Thymus (tissue), 11 donors: ENCODE measurements around the gene RABGAP1L. TPM values are rescaled to one million over a fixed set of nuclear protein-coding genes. Genes with fewer than 3 reads are reported as not detected.

Experiments
- DNase-seq, 9 donors: peaks; one replicate each; pipeline ENCODE4 v3.0.0-alpha.2; 2013; ENCODE audit warnings: low spot score in 9 of 9, low read depth in 6 of 9, missing footprints in 1 of 9
- H3K27ac ChIP-seq, 2 donors: one replicate each; pipeline ENCODE4 v1.5.1; 2013; ENCODE audit warnings: control low read depth in 1 of 2, low read depth in 1 of 2, low read length in 1 of 2, mild to moderate bottlenecking in 1 of 2, moderate library complexity in 1 of 2
- H3K27me3 ChIP-seq, 2 donors: one replicate each; pipeline ENCODE4 v1.5.1; 2013; ENCODE audit warnings: low read length in 1 of 2; ENCODE audit not compliant: control insufficient read depth in 2 of 2, insufficient read depth in 1 of 2
- H3K36me3 ChIP-seq, 2 donors: one replicate each; pipeline ENCODE4 v1.5.1; 2013; ENCODE audit warnings: low read length in 1 of 2, mild to moderate bottlenecking in 1 of 2, moderate library complexity in 1 of 2; ENCODE audit not compliant: control insufficient read depth in 2 of 2, insufficient read depth in 2 of 2
- H3K4me1 ChIP-seq, 2 donors: one replicate each; pipeline ENCODE4 v1.5.1; 2013; ENCODE audit warnings: low read length in 2 of 2; ENCODE audit not compliant: control insufficient read depth in 2 of 2, insufficient read depth in 2 of 2
- H3K4me3 ChIP-seq, 2 donors: one replicate each; pipeline ENCODE4 v1.5.1; 2013; ENCODE audit warnings: low read length in 2 of 2, control low read depth in 1 of 2, mild to moderate bottlenecking in 1 of 2
- H3K9me3 ChIP-seq, 2 donors: one replicate each; pipeline ENCODE4 v1.5.1; 2013; ENCODE audit warnings: low read length in 1 of 2, mild to moderate bottlenecking in 1 of 2; ENCODE audit not compliant: control insufficient read depth in 2 of 2, insufficient read depth in 1 of 2
- WGBS: extraction: QIAGEN DNeasy Blood & Tissue Kit; methylation state at CpG from one replicate; pipeline ENCODE4 v1.1.7; 2013; 5-methylcytosine and 5-hydroxymethylcytosine counted together
- polyA plus RNA-seq: library from polyadenylated mRNA; stranded (reverse); fragments of 200-250 nt; gene quantifications from one replicate; pipeline ENCODE4 v1.2.3, GENCODE V29; 2013
- total RNA-seq: library from RNA; stranded (reverse); fragments of 120-200 nt; gene quantifications from one replicate; pipeline ENCODE4 v1.2.4, GENCODE V29; 2013
- donor health status: healthy.

The RABGAP1L gene
- total and polyA plus RNA-seq, 2 donors: 30.6 to 37.4 TPM

DNA sequence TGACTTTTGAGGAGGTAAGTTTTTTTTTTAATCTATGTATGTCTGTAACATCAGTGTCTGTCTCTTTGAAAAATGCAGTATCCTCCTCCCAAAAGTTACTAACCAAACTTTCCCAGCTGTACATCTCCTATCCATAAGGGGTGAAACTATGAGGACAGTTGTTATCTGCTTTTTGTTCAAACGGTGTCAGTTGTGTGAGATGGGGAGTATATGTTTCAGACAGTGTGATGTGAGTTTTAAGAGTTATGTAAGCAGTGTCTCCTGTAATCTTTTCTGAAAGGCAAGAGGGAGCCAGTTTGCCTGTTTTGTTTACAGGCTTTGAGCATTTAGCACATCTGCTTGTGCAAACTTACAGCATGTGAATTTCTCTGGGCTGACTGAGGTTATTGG is 805.6 kb downstream of the RABGAP1L start:
- no peaks in the 10 kb centered on the region for H3K9me3 ChIP-seq
- H3K4me3 ChIP-seq: no peak overlapping the region
- H3K27ac ChIP-seq: peak overlapping the region; percentile 32 to 80
- H3K4me1 ChIP-seq: peaks cover 16 to 33% of the 10 kb centered on the region in 2 donors
- WGBS: 60% methylated on average over 1 of the region's 1 CpG
- H3K27me3 ChIP-seq: no peaks in the 10 kb centered on the region
- DNase-seq: peak in 3 of 9 donors; percentile 29 to 68 (median 36)
- H3K36me3 ChIP-seq: no peaks in the 10 kb centered on the region

- Histone ChIP-seq H3K27ac (peak overlapping the region; percentile 32 to 80), H3K36me3 (no peaks in the 10 kb centered on the region), H3K4me3 (peak overlapping the region in 1 of 2 donors; percentile 2), H3K9me3 (no peaks in the 10 kb centered on the region), H3K27me3 (no peaks in the 10 kb centered on the region), H3K4me1 (peaks cover 16 to 33% of the 10 kb centered on the region in 2 donors)
- peak in 1 of 9 donors; percentile 60 for DNase-seq
- 48% methylated on average over 3 of the region's 3 CpGs for WGBS
Measured at GRCh38 chr1:174965362-174966007, 806.2 kb downstream of the RABGAP1L start.

- 90% methylated on average over 1 of the region's 1 CpG for WGBS
- H3K27ac ChIP-seq: peak overlapping the region in 1 of 2 donors; percentile 80
- H3K9me3 ChIP-seq: no peaks in the 10 kb centered on the region
- no peak overlapping the region for H3K4me3 ChIP-seq
- peaks cover 16 to 33% of the 10 kb centered on the region in 2 donors for H3K4me1 ChIP-seq
- DNase-seq: no peak
- H3K27me3 ChIP-seq: no peaks in the 10 kb centered on the region
- no peaks in the 10 kb centered on the region for H3K36me3 ChIP-seq
Measured at GRCh38 chr1:174966008-174966572, 806.8 kb downstream of the RABGAP1L start.

DNA sequence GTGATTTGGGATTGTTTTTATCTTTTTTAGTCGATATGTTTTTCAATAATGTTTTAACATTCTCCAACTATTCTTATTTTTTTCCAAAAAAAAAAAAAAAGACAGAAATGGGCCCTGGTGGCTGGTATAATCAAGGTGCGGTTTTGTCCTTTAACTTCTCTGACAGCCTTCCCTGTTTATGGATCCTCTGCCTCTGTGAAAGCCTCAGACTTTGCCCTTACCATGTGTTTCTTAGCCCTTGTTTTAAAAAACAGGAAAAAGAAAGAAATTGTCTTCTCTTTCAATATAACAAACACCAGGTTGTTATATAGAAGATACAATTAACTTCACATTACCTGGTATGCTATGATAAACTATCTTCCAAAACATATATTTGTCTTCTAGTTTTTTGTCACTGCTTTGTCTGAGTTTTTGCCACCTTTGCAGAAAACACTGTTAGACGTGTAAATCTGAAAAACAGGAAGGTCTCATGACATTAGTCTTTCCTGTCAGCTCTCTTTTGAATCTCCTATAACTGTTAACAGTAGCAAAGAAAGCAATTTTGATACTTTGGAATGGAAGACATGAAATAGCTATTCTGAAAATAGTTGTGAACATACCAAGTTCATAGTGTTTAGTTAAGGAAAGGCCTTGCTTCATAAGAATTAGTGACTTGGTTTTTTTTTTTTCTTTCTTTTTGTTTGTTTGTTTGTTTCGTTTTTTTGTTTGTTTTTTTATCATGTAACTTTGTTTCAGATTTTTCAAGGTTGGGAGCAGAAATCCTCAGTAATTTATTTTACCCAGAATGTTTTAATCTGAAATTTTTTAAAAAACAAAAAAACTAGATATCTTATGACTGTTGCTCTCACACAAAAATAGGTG is 808.8 kb downstream of the RABGAP1L start:
- WGBS: 60% methylated on average over 4 of the region's 4 CpGs
- Histone ChIP-seq H3K4me3 (no peak overlapping the region), H3K27me3 (no peaks in the 10 kb centered on the region), H3K9me3 (no peaks in the 10 kb centered on the region), H3K36me3 (no peaks in the 10 kb centered on the region), H3K4me1 (peaks cover 16 to 40% of the 10 kb centered on the region in 2 donors), H3K27ac (peak overlapping the region; percentile 53 to 78)
- peak in 1 of 9 donors; percentile 63 for DNase-seq

DNA sequence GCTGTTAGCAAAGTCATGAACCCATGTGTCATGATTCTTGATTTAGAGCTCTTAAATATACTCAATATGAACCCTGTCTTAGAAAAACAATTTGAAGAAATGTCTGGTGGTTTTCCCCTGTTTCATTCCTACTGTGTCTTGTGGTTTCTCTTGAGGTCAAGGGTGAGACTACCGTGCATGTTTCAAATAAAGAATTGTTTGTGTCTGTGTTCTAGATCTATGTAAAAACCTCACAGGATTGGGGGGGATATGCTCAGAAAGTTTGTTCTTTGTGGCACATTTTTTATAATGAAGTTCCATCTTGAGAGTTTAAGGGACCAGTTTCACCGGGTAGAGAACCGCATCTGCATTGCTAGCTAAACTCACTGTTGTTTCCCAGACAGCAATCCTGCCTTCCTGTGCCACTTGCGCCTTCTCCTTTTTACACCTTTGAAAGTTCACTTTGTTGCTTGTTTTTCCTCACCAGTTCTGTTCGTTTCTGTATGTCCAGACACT is 809.5 kb downstream of the RABGAP1L start:
- DNase-seq: peak in 8 of 9 donors; percentile 45 to 92 (median 72)

GRCh38 chr1:174969977-174970376 is 810.7 kb downstream of the RABGAP1L start:
- H3K27ac ChIP-seq: no peak overlapping the region
- no peak overlapping the region for H3K4me3 ChIP-seq
- H3K36me3 ChIP-seq: no peaks in the 10 kb centered on the region
- H3K4me1 ChIP-seq: peaks cover 12 to 35% of the 10 kb centered on the region in 2 donors
- H3K9me3 ChIP-seq: no peaks in the 10 kb centered on the region
- DNase-seq: no peak
- no peaks in the 10 kb centered on the region for H3K27me3 ChIP-seq
- 70% methylated on average over 1 of the region's 1 CpG for WGBS

More for the DNA sequence above, 809.5 kb downstream of the RABGAP1L start:
- Histone ChIP-seq H3K9me3 (no peaks in the 10 kb centered on the region), H3K4me1 (peaks cover 12 to 40% of the 10 kb centered on the region in 2 donors), H3K27me3 (no peaks in the 10 kb centered on the region), H3K27ac (peak overlapping the region; percentile 68 to 78), H3K36me3 (no peaks in the 10 kb centered on the region), H3K4me3 (no peak overlapping the region)
- WGBS: 16% methylated on average over 5 of the region's 5 CpGs

DNA sequence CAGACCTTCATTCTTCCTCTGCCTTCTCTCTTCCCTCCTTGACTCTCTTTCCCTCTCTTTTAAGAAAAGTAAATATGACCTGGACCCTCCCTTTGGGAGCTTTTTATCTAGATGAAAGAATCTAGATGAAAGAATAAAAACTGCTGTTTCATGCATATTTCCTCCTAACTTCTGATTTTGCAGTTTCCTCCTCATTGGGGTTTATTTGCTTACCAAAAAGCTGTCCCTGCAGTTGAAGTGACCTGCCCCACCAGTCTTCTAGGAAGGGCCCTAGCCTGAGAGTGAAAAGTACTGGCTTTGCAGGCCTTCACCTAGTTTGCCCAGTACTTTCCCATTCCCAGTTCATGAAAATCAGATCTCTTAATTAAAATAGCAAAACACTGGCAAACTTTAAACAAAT is 812.1 kb downstream of the RABGAP1L start:
- Histone ChIP-seq H3K4me1 (peaks cover 10 to 27% of the 10 kb centered on the region in 2 donors), H3K36me3 (peaks cover 0 to 1% of the 10 kb centered on the region in 2 donors), H3K9me3 (no peaks in the 10 kb centered on the region), H3K27ac (no peak overlapping the region), H3K4me3 (no peak overlapping the region), H3K27me3 (no peaks in the 10 kb centered on the region)
- DNase-seq: no peak

DNA sequence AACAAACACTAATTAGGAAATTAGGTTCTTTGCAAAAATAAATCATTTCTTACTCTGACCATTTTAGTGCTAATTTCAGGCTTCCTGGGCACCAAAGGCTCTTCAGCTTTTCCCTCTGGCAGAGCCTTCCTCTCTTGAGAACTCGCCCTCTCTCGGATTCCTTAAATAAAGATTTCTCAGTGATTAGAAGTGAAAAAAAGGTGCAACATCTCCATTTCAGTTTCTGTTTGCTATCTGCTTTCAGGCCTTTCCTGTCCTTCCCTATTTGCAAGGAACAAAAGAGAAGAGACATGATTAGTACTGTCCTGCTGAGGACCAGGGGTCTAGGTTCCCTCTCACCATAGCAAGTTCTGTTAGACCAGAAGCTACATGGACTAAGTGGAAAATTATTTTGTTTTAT is 812.6 kb downstream of the RABGAP1L start:
- no peak overlapping the region for H3K27ac ChIP-seq
- peaks cover 2 to 4% of the 10 kb centered on the region in 2 donors for H3K36me3 ChIP-seq
- DNase-seq: no peak
- H3K4me3 ChIP-seq: no peak overlapping the region
- peaks cover 10 to 27% of the 10 kb centered on the region in 2 donors for H3K4me1 ChIP-seq
- no peaks in the 10 kb centered on the region for H3K27me3 ChIP-seq
- WGBS: 95% methylated on average over 2 of the region's 2 CpGs
- H3K9me3 ChIP-seq: no peaks in the 10 kb centered on the region

DNA sequence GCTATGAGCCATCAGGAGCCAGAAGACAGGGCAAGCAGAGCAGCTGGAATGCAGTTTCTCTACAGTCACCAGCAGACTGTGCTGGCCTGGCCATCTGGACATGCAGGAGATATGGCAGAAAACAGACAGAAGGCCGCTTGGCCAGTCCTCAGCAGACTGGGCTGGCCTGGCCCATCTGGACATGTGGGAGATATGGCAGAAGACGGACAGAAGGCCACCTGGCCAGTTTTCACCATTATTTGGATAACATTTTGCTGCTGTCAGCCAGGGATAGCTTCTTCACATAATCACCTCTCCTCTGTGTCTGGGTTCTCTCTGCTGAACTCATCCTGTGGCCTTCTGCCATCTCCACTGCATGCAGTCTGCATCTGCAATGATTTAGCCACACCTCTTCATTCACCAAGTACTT is 815.4 kb downstream of the RABGAP1L start:
- no peak for DNase-seq

More for the DNA sequence above, 815.4 kb downstream of the RABGAP1L start:
- Histone ChIP-seq H3K27me3 (no peaks in the 10 kb centered on the region), H3K9me3 (no peaks in the 10 kb centered on the region), H3K27ac (no peak overlapping the region), H3K36me3 (peaks cover 7% of the 10 kb centered on the region in 2 donors), H3K4me3 (no peak overlapping the region), H3K4me1 (peaks cover 0 to 7% of the 10 kb centered on the region in 2 donors)
- 73% methylated on average over 2 of the region's 2 CpGs for WGBS
